HepG2 (cell line): Measurements from ENCODE around the gene CACNA1I. TPM values are rescaled to one million over a fixed set of nuclear protein-coding genes. Genes with fewer than 3 reads are reported as not detected.

ENCODE experiments used
- ATAC-seq: fragments of 200-7000 bp; cut with Tn5 transposase; 3 replicates; pipeline ENCODE4 v1.9.1; 2020; ENCODE audit warnings: mild to moderate bottlenecking, moderate library complexity
- BruUV-seq: library from RNA; stranded (reverse); fragments of 400-500 nt; replicated peaks from 2 replicates; lab custom pipeline; 2021; lab: Mats Ljungman, UMichigan
- CTCF ChIA-PET: fragments of 300-600 bp; formaldehyde crosslinking; extraction: SDS; loops from one replicate; lab custom pipeline; 2021; ENCODE audit warnings: low total read pairs, inconsistent platforms, low intra/inter-chr PET ratio; lab: Yijun Ruan, JAX
- POLR2A ChIA-PET: fragments of 350-600 bp; sonication (Branson Sonifier 250); formaldehyde crosslinking; loops from one replicate; lab custom pipeline; 2020; ENCODE audit warnings: antibody characterized with exemption, inconsistent platforms; lab: Yijun Ruan, JAX
- DNase-seq: peaks from one replicate; pipeline ENCODE4 v3.0.0-alpha.2; 2015; ENCODE audit warnings: low spot score
- FAIRE-seq: peaks from 3 replicates; lab custom pipeline; 2011; peaks lifted over from hg19 to GRCh38; lab: Jason Lieb, UNC
- H2AFZ ChIP-seq: one replicate; pipeline ENCODE4 v1.6.1; 2011; ENCODE audit warnings: low read length, inconsistent platforms
- H3K27ac ChIP-seq: fragments of 300-600 bp; 3 replicates; pipeline ENCODE4 v1.8.0; 2011; ENCODE audit warnings: mixed run types, mild to moderate bottlenecking, mixed read lengths, low read length, inconsistent platforms; ENCODE audit not compliant: insufficient read depth; ENCODE audit errors: extremely low read length
- H3K27me3 ChIP-seq, 2 experiments: fragments of 200-600 bp in 1 of 2; 2 replicates in 1 of 2; 3 replicates in 1 of 2; pipeline versions ENCODE4 v1.6.0 to v1.8.0; 2011; ENCODE audit warnings: low read length in 2 of 2, mild to moderate bottlenecking in 2 of 2, moderate library complexity in 2 of 2, inconsistent platforms in 1 of 2; ENCODE audit not compliant: insufficient read depth in 2 of 2, control insufficient read depth in 1 of 2
- H3K36me3 ChIP-seq, 2 experiments: fragments of 200-600 bp in 1 of 2; replicated peaks in 1 of 2; 2 replicates in 1 of 2; 3 replicates in 1 of 2; pipeline versions ENCODE4 v1.5.1 to v1.8.0; 2011; ENCODE audit warnings: low read length in 2 of 2, inconsistent platforms in 1 of 2; ENCODE audit not compliant: insufficient read depth in 2 of 2, control insufficient read depth in 1 of 2
- H3K4me1 ChIP-seq: 2 replicates; pipeline ENCODE4 v1.5.1; 2012; ENCODE audit warnings: low read length, inconsistent platforms; ENCODE audit not compliant: insufficient read depth
- H3K4me2 ChIP-seq: 2 replicates; pipeline ENCODE4 v1.6.0; 2011; ENCODE audit warnings: low read depth, low read length, inconsistent platforms
- H3K4me3 ChIP-seq, 3 experiments: fragments of 200-600 bp in 1 of 3; sonication (generic), shearing (Covaris generic) in 1 of 3; replicated peaks in 1 of 3; 2 replicates each; pipeline ENCODE4 v1.5.1; 2011 to 2016; ENCODE audit warnings: low read length in 3 of 3, inconsistent platforms in 2 of 3, low read depth in 2 of 3, mild to moderate bottlenecking in 2 of 3, control low read depth in 1 of 3, mixed read lengths in 1 of 3; ENCODE audit not compliant: insufficient read depth in 1 of 3
- H3K79me2 ChIP-seq: one replicate; pipeline ENCODE4 v1.6.1; 2011; ENCODE audit warnings: low read length, inconsistent platforms; ENCODE audit not compliant: insufficient read depth
- H3K9ac ChIP-seq: 2 replicates; pipeline ENCODE4 v1.6.0; 2011; ENCODE audit warnings: mild to moderate bottlenecking, low read depth, low read length, inconsistent platforms; ENCODE audit not compliant: insufficient read depth
- H3K9me3 ChIP-seq: 2 replicates; pipeline ENCODE4 v1.5.1; 2012; ENCODE audit warnings: mild to moderate bottlenecking, low read length
- H4K20me1 ChIP-seq: 2 replicates; pipeline ENCODE4 v1.6.0; 2011; ENCODE audit warnings: inconsistent platforms, mild to moderate bottlenecking, low read length, moderate library complexity; ENCODE audit not compliant: insufficient read depth
- CAMTA2 ChIP-seq: sonication (generic); formaldehyde crosslinking; IDR thresholded peaks from 2 replicates; pipeline ENCODE4 v1.4.0; 2020; ENCODE audit warnings: mild to moderate bottlenecking, missing genetic modification reagents, borderline replicate concordance
- CBX5 ChIP-seq: sonication (generic); formaldehyde crosslinking; IDR thresholded peaks from 2 replicates; pipeline ENCODE4 v1.4.0; 2020; ENCODE audit warnings: missing genetic modification reagents, borderline replicate concordance
- ETS1 ChIP-seq: sonication (generic); formaldehyde crosslinking; IDR thresholded peaks from 2 replicates; pipeline ENCODE4 v1.4.0; 2020; ENCODE audit warnings: missing genetic modification reagents
- FOXA3 ChIP-seq: IDR thresholded peaks from 2 replicates; pipeline ENCODE4 v1.6.1; 2016; ENCODE audit warnings: missing genetic modification reagents, missing compliant biosample characterization
- MAF1 ChIP-seq: sonication (generic); formaldehyde crosslinking; IDR thresholded peaks from 2 replicates; pipeline ENCODE4 v1.5.0; 2020; ENCODE audit warnings: missing genetic modification reagents, borderline replicate concordance
- PPARG ChIP-seq: conservative IDR thresholded peaks from 2 replicates; pipeline ENCODE4 v1.6.1; 2016; ENCODE audit warnings: missing biosample characterization, missing genetic modification reagents
- SALL2 ChIP-seq: sonication (generic); formaldehyde crosslinking; IDR thresholded peaks from 2 replicates; pipeline ENCODE4 v1.8.1; 2023; ENCODE audit warnings: mild to moderate bottlenecking, missing genetic modification reagents, inconsistent platforms
- TARDBP ChIP-seq: sonication (generic); formaldehyde crosslinking; IDR thresholded peaks from 2 replicates; pipeline ENCODE4 v1.8.0; 2022; ENCODE audit warnings: mild to moderate bottlenecking, missing genetic modification reagents
- TCF7L2 ChIP-seq: IDR thresholded peaks from 2 replicates; pipeline ENCODE4 v1.6.1; 2011; ENCODE audit warnings: mild to moderate bottlenecking, low read depth, low read length, moderate library complexity
- ZNF264 ChIP-seq: sonication (generic); formaldehyde crosslinking; IDR thresholded peaks from 2 replicates; pipeline ENCODE4 v1.4.0; 2020; ENCODE audit warnings: missing genetic modification reagents
- WGBS: methylation state at CpG from one replicate; pipeline ENCODE4 v1.1.6; 2017; ENCODE audit warnings: low lambda C conversion rate; 5-methylcytosine and 5-hydroxymethylcytosine counted together
- in situ Hi-C: cut with HindIII; loops from 2 replicates; pipeline ENCODE4 v1.10.0; 2017; ENCODE audit warnings: low pct_unique_long_range_greater_than_20kb; ENCODE audit not compliant: extremely low pct_ligation_motif_present
- intact Hi-C: fragments of 100-400 bp; cut with micrococcal nuclease; formaldehyde crosslinking; loops from one replicate; pipeline ENCODE4 v1.10.0; 2022; ENCODE audit not compliant: unreplicated experiment
- polyA plus RNA-seq, 8 experiments: library from polyadenylated mRNA; depleted of rRNA in 3 of 8; stranded (reverse) in 7 of 8; unstranded in 1 of 8; fragments of >200 nt; fragmentation: Illumina TruSeq in 4 of 8; extraction: Trizol in 4 of 8; gene quantifications; 2 replicates each; pipeline versions ENCODE4 v1.2.1 to v1.2.3, GENCODE V29; 2011 to 2016; ENCODE audit warnings: low read depth in 4 of 8, missing spikeins in 1 of 8, mixed read lengths in 1 of 8; ENCODE audit not compliant: insufficient read depth in 1 of 8
- total RNA-seq, 5 experiments: library from RNA; depleted of rRNA; stranded (reverse); fragments of >200 nt; fragmentation: Illumina TruSeq; extraction: Trizol; gene quantifications; 2 replicates each; pipeline ENCODE4 v1.2.3, GENCODE V29; 2016; ENCODE audit warnings: low read depth in 1 of 5
- TF ChIP-seq, protein P1 (sequence below): sonication (generic); formaldehyde crosslinking; IDR thresholded peaks from 2 replicates; pipeline ENCODE4 v1.4.0; 2020; ENCODE audit warnings: missing genetic modification reagents; ENCODE audit errors: not compliant biosample characterization

Gene CACNA1I
- total and polyA plus RNA-seq, 2 of the 13 experiments (the other 11 are each of a cell fraction or from before 2014, with no cell fraction given), result not detected

- Histone ChIP-seq H3K9me3 (no peaks in the 10 kb centered on the region), H3K79me2 (no peaks in the 10 kb centered on the region), H2AFZ (no peak overlapping the region), H3K36me3 (no peaks in the 10 kb centered on the region), H3K9ac (no peak overlapping the region), H3K4me3 (no peak overlapping the region), H3K4me2 (no peak overlapping the region), H3K27me3 (peaks cover 8 to 47% of the 10 kb centered on the region in 2 experiments), H3K27ac (no peak overlapping the region), H4K20me1 (no peaks in the 10 kb centered on the region), H3K4me1 (0 out of 2 replicates have a peak, but pooled peaks cover 8% of the 10 kb centered on the region)
- WGBS, result 58% methylated on average over 25 of the region's 26 CpGs
- BruUV-seq, result no TSS peak
- in situ Hi-C loops, result no loop called here
- FAIRE-seq (no peak), DNase-seq (no peak), ATAC-seq (no peak)
- intact Hi-C loops, result no loop called here
- TF ChIP-seq FOXA3 (CRISPR knock-in tag) (no peak), CBX5 (CRISPR knock-in tag) (no peak), ETS1 (CRISPR knock-in tag) (no peak), ZNF264 (CRISPR knock-in tag) (no peak), PPARG (CRISPR knock-in tag) (no peak), TARDBP (CRISPR knock-in tag) (no peak)
- ChIA-PET POLR2A (no interaction called here), CTCF (no interaction called here)
Observed at GRCh38 chr22:39662686-39663052, 92.1 kb downstream of the CACNA1I start.

DNA sequence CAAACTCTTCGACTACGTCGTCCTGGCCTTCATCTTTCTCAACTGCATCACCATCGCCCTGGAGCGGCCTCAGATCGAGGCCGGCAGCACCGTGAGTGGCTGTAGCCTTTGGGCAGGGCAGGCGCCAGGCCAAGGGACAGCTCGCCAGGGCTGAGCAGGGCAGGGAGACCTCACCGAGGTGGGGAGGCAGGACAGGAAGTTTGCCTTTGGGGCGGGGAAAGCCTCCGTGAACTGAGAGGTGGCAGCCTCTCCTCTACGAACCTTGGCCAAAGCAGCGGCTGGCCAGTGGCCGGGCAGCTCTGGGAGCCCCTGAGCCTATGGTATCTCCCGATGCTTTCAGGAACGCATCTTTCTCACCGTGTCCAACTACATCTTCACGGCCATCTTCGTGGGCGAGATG lies 93.2 kb downstream of the CACNA1I start:
- POLR2A ChIA-PET, result no interaction called here

More for the DNA sequence above, 93.2 kb downstream of the CACNA1I start:
- Histone ChIP-seq H3K4me1 (0 out of 2 replicates have a peak, but pooled peaks cover 8% of the 10 kb centered on the region), H3K27ac (no peak overlapping the region), H3K27me3 (peaks cover 8 to 37% of the 10 kb centered on the region in 2 experiments), H3K4me2 (peak overlapping the region; percentile 27; the same call in 1 of the 2 replicates), H3K4me3 (peak overlapping the region in 1 of 3 experiments; percentile 40; a peak in 1 of 6 replicates), H3K9me3 (no peaks in the 10 kb centered on the region), H3K9ac (no peak overlapping the region), H3K36me3 (no peaks in the 10 kb centered on the region), H4K20me1 (no peaks in the 10 kb centered on the region), H2AFZ (no peak overlapping the region), H3K79me2 (no peaks in the 10 kb centered on the region)
- DNase-seq (no peak), FAIRE-seq (no peak), ATAC-seq (peak; percentile 43)
- TF ChIP-seq MAF1 (CRISPR knock-in tag) (no peak), CAMTA2 (CRISPR knock-in tag) (no peak), SALL2 (CRISPR knock-in tag) (no peak), TCF7L2 (no peak)
- TF ChIP-seq, protein P1, sequence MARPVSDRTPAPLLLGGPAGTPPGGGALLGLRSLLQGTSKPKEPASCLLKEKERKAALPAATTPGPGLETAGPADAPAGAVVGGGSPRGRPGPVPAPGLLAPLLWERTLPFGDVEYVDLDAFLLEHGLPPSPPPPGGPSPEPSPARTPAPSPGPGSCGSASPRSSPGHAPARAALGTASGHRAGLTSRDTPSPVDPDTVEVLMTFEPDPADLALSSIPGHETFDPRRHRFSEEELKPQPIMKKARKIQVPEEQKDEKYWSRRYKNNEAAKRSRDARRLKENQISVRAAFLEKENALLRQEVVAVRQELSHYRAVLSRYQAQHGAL (CRISPR knock-in tag), result no peak
- 9% methylated on average over 11 of the region's 22 CpGs for WGBS
- intact Hi-C loops (no loop called here), in situ Hi-C loops (no loop called here)
- no TSS peak for BruUV-seq
- CTCF ChIA-PET, result no interaction called here
